ENCODE data around the gene PDXP.

PDXP gene

GRCh38 chr22:37629928-37630327 lies 28.6 kb upstream of the PDXP start:
- DNase-seq: no peak

DNA sequence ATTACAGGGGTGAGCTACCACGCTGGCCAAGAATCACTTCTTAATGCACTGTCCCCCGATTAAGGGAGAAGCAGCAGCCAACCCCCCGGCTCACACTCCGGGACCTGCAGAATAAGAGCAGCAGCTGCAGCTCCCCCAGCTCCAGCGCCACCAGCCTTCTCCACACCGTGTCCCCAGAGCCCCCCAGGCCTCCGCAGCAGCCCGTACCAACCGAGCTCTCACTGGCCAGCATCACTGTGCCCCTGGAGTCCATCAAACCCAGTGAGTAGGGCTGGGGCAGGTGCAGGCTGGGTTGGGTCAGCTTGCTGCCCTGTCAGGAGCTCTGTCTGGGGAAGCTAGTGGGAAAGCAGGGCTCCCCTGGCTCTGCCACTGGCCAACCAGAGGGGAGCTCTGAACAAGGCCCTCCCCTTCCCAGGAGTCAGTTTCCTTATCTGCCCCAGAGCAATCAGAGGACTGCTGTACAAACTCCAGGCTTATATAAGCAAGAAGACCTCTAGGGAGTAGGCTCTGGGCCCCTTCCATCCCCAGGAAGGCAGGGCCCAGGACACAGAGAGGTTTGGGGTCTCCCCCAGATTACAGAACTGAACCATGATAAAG lies 27.6 kb upstream of the PDXP start:
- DNase-seq: no peak

DNA sequence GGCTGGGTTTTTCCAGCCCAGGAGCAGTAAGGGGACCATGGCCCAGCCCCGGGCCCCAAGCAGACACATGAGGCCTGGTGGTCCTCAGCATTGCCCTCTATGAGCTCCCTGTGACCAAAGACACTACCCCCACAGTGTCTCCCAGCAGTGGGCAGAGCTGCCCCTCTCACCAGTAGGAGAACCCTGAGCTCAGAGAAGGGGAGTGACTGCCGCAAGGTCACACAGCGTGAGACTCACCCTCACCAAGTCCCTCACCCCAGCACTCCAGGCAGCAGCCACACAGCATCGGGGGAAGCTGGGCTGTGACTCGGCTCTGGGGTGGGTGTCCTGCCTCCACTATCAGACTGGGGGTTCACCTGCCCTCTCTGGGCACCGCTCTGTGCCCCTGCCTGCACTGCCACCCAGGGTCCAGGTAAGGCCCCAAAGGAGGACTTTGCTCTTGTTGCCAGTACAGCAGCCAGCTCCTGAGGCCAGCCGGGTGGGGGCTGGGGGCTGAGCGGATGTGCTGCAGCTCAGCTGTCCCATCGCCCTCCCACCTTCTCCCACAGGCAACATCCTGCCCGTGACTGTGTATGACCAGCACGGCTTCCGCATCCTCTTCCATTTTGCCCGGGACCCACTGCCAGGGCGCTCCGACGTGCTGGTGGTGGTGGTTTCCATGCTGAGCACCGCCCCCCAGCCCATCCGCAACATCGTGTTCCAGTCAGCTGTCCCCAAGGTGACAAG lies 26.9 kb upstream of the PDXP start:
- DNase-seq: no peak

GRCh38 chr22:37632174-37633088 lies 26.1 kb upstream of the PDXP start:
- no peak for DNase-seq

GRCh38 chr22:37633089-37633624 lies 25.4 kb upstream of the PDXP start:
- no peak for DNase-seq

DNA sequence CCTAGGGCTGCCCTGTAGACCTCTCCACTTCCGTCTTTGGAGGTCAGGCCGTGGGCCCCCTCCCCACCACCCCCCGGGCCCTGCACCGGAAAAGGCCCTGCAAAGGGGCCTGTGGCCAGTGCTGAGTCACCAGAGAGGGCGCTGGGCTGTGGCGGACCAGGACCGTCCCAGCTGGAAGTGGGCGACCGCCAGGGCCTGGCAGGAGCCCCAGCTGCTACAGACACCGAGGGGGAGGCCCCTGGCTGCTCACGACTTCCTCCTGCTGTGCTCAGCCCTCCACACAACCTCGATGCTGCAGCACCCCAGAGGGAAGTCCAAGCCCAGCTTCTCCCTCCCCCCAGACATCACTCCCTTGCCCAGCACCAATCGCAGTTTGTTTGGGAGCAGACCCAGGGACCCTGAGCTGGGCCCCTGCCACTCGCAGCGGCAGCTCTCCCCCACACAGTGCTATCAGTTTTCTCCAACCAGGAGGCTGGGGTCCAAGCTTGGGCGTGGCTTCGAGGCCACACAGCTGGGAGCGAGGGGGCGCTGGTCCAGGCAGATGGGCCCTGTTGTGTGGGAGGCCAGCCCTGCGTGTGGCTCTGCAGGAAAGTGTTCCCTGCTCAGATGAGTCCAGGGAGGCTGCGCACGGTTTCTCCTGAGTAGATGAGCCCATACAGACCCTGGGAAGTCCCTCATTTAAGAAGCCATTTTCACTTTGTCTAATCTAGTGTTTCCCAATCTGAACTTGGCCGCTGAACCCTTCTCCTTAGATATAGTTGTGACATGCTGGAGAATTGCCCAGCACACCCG lies 24.7 kb upstream of the PDXP start:
- DNase-seq: no peak

DNA sequence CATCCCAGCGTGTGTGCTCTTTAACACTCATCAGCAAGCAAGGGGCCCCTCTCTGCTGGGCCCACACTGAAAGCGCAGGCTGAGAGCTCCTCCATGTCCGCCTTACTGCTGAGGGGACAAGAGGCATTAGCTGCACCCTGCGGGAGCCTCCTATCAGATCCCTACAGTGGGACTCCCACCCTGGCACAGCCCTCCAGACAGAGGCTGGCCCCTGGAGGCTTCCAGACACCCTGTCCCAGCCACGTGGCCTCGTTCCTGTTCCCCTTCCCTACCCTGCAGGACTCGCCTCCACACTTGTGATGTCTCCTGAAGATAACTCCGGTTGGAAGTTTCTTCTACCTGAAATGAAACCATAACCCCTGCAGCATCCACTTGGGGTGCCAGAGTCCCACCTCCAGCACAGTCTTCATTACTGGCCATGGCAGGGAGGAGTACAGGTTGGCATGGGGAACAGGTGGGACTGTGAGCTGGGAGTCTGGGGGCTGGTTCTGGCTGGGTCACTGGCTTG lies 24.1 kb upstream of the PDXP start:
- no peak for DNase-seq

- DNase-seq: no peak
Measured at GRCh38 chr22:37635157-37635556, 23.4 kb upstream of the PDXP start.

DNA sequence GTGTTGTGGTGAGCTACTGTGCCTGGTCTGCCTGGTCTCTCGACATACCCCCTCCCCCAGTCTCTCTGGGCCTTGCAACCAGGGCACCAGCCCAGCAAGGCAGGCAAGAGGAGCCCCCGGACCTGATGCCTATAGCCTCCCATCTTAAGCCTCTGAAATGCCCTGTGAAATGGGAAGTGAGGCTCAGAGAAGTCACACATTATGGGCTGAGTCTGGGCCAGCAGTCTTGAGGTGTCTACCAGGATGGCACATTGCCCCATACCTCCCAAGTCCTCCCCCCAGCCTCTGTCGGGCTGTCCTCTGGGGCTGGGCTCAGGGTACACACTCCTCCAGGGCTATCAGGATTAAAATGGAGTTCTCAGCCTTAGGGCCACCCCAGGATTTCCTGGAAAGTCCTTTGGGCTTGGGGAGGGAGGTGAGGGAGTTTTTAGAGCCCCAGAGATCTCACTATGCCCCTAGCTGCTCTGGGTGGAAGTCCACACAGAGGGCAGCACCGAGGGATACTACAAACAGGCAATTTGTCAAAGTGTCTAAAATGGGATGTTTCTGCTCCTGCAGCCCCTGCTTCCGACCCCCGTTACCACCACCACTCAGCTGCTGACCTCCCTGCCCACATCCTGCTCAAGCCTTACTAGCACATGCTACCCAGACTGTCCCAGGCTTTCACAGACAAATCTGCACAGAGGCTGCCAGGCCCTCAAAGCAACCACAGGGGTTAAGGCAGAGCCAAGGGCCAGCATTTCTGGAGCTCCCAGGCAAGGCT lies 22.2 kb upstream of the PDXP start:
- no peak for DNase-seq

- no peak for DNase-seq
Measured at GRCh38 chr22:37636949-37637273, 21.6 kb upstream of the PDXP start.

GRCh38 chr22:37638391-37639069 lies 20.0 kb upstream of the PDXP start:
- no peak for DNase-seq

GRCh38 chr22:37639070-37639760 lies 19.3 kb upstream of the PDXP start, which contains the start of gene SH3BP1:
SH3BP1 (plus strand) TSS chr22:37639669; CDS start chr22:37639788, 119 bp downstream.
- DNase-seq: no peak

- no peak for DNase-seq
Measured at GRCh38 chr22:37639771-37640590, 18.5 kb upstream of the PDXP start.

- DNase-seq: no peak
Measured at GRCh38 chr22:37640591-37641560, 17.6 kb upstream of the PDXP start.

DNA sequence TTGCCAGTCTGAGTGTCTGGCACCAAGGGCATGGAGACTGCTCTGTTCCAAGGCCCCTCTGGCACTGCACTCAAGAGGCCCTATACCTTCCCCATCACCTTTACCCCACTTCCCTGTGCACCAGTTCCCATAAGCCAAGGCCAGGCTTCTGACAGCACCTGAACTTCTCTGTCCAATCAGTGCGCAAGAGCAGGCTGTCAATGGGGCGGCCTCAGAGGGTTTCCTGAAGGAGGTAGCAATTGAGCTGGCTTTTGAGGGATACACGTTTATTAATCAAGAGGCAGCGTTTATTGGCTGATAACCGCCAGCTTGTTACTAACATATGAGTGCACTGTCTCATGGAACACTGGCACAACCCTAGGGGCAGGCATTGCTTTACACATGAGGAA lies 17.0 kb upstream of the PDXP start:
- no peak for DNase-seq

GRCh38 chr22:37643225-37643847 lies 15.2 kb upstream of the PDXP start:
- peak; percentile 5 for DNase-seq

- no peak for DNase-seq
Measured at GRCh38 chr22:37647317-37647716, 11.2 kb upstream of the PDXP start.

GRCh38 chr22:37647928-37648327 lies 10.6 kb upstream of the PDXP start:
- DNase-seq: no peak

Data from NCI-H2029 treated with DMSO at 0.1 percent for 48 hours (cell line).